HG02678 (cell line): ENCODE data around the gene TNPO3.
A peak's percentile ranks its signal among the peaks of the same experiment; 100 is the strongest.
"Not testable (repeated sequence)": the region's sequence is repeated elsewhere in the genome, so short reads cannot be mapped to it uniquely, and the experiment has no call there.

Experiments used
- ATAC-seq: cut with Tn5 transposase; IDR thresholded peaks from one replicate; pipeline ENCODE4 v1.9.1; 2021; ENCODE audit warnings: mild to moderate bottlenecking, moderate library complexity; ENCODE audit not compliant: unreplicated experiment

The TNPO3 gene

GRCh38 chr7:128924707-128925588 is 130.0 kb downstream of the TNPO3 start:
- no peak for ATAC-seq

- no peak for ATAC-seq
Measured at GRCh38 chr7:128923411-128923800, 131.5 kb downstream of the TNPO3 start.

- no peak for ATAC-seq
Measured at GRCh38 chr7:128922496-128923410, 132.2 kb downstream of the TNPO3 start.

DNA sequence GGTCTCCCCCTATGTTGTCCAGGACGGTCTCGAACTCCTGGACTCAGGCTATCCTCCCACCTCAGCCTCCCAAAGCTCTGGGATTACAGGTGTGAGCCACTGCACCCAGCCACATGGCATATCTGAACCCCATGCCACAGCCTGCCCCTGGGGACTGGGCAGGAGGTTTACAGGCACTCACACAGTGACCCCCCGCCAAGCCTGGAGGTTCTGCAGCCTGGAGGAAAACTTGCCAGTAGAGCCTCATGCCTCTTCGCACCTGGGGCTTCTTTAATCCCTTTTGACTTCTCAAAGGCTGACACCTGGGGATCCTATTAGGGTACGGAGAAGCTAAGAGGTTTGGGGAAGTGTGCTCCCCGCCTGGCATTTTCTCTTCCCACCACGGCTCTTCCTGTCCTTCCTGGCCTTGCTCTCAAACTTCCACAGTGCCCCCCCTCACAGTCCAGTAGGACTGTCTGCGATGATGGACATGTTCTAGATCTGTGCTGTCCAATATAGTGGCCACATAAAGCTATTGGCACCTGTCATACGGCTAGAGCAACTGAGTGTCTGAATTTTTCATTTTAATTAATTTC is 133.0 kb downstream of the TNPO3 start:
- no peak for ATAC-seq

DNA sequence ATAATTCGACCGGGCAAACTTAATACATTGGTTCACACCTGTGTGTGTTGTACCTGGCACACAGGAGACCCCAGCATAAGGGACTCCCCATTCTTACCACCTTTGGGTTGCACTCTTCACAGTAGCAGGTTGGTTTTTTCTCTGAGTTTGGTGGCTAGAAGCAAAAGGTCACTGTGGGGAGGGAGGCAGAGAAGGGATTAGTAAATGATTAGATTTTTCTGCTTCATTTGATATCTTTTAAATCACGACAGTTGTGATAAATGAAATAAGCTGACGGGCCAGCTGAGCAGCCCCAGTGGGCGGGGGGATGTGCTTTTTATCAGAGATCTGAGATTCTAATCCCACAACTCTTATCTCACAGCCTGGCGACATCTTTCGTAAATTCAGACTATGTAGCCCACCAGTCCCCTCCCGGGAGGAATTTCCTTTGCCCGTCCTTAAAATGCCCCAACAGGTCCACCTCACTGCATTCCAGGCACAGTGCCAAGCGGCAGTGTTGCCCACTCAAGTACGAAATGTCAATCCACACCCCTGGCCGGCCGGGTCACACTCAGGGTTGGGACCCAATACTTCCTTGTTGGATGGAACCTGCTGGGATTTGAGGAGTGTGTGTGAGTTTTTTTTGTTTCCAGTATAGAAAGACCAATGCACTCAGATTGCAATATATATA is 133.9 kb downstream of the TNPO3 start:
- no peak for ATAC-seq

DNA sequence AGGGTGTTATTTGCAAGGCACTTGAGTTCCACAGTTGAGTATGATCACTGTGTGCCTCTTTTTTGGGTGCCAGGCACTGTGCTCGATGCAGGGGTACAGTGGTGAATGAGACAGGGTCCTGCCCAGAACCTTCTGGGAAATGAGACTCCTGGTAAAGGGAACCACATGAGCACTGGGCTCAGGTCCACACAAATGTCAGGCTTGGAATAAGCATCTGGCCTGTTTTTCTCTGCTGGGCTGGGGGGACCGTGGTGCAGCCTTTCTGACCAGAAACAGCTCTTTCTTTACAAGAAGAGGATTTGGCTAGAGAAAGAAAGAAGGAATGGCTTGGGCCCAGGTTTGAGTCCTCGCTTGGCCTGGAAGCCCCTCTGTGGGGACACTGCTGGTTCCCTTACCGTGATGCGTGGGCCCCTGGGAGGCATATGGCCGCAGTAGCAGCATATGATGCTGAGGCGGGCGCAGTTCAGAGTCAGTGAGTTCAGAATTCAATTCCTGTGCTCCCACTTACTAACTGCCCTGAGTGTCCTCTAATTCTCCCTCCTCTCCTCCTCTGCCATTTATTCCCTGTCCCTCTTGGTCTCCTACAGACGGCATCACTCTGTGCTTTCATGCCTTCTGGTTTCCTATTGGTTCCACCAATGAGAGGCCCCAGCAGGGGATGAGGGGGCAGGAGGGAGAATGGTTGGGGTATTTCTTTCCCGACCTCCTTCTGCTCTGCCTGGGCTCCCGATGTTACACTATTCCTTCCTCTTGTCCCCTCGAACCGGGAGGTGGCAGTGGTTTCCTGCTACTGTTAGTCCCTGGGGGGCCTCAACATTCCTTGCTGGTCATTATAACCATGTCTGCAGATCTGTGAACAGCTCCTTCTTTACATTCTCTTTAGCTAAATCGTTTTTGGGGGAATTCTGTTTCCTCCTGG is 134.8 kb downstream of the TNPO3 start:
- ATAC-seq, result no peak

DNA sequence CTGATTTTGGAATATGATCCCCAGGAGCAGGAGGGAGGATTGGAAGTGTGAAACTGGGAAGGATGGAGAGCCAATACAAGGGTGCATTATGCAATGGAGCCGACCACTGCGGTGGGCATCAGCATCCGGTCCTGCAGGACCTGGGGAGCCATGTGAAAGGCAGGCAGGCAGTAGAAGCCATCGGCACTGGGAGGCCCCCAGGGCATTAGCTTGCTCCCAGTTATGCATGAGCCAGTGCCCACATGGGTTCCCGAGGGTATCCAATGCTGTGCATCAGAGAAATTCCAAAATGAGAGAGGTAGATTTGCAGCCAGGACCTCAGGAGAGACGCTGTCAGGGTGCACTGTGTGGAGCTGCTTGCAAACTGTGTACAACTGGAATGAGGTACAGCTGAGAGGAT is 135.7 kb downstream of the TNPO3 start:
- no peak for ATAC-seq

GRCh38 chr7:128918016-128918665 is 136.8 kb downstream of the TNPO3 start:
- ATAC-seq, result no peak

- no peak for ATAC-seq
Measured at GRCh38 chr7:128917122-128917521, 137.8 kb downstream of the TNPO3 start.

DNA sequence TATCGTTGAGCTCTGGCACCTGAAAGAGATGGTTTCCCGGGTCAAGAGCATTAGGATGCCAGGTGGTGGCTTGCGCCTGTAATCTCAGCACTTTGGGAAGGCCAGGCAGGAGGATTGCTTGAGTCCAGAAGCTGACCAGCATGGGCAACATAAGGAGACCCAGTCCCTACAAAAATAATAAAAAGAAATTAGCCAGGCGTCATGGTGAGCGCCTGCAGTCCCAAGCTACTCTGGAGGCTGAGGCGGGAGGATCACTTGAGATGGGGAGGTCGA is 138.3 kb downstream of the TNPO3 start:
- ATAC-seq, result no peak

- no peak for ATAC-seq
Measured at GRCh38 chr7:128915841-128916642, 138.9 kb downstream of the TNPO3 start.

DNA sequence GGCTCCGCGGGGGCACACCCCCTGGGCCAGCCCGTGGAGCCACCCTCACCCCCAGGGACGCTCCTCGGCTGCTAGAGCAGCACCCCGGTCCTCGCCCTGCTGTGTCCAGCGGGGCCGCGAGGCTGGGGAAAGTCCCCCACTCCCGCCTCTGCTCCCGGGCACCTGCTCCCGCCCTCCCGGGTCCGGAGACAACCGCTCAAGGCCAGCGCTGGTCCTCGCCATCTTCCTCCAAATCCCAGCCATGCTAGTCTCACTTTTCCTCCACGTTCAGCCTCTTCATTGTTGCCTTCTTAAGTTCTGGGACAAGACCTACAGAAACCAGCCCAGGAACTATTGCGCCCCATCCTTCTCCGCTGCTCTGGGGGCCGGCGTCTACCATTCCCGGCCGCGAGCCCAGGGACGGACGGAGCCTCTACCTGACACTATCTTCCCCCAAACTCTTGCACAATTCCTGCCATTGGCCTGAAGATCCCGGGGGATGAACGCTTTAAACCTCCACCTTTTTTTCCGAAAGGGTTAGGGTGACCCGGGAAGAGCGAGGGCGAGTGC is 139.6 kb downstream of the TNPO3 start:
- ATAC-seq, result peak; percentile 16

GRCh38 chr7:128914566-128915151 is 140.3 kb downstream of the TNPO3 start:
- ATAC-seq, result peak; percentile 48

- ATAC-seq, result no peak
Measured at GRCh38 chr7:128913870-128914565, 140.9 kb downstream of the TNPO3 start.

DNA sequence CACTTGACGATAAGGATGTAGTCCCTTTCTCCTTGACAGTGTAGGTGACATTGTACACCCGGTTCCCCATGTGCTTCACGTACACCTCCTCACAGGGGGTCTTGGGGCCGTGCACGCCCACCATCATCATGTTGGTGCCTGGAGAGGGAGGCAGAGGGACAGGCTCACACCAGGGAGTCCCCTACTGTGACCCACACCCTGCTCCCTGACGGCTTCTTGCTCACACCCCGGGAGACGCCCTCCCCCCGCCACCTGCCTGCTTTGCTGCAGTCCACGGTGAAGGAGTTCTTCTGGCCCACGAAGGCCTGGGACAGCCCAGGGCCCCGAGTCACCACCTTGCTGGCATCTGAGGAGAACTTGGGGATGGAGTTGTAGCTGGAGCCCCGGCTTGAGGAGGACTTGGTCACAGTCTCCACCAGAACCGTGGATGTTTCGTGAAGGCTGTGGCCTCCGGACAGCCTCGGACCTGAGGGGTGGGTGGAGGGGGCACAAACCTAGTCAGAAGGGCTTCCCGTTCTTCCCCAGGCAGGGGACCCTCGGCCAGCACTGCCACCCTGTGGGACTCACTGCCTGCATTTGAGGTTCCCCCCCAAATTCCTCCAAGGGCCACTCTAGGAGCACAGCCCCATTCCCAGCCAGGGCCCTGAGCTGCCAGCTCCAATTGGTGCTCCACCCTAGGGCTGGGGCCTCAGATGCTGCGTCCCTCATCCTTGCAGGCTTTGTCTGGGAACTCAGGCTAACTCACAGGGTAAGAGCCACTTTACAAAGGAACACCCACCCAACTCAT is 142.0 kb downstream of the TNPO3 start:
- not testable (repeated sequence) for ATAC-seq

DNA sequence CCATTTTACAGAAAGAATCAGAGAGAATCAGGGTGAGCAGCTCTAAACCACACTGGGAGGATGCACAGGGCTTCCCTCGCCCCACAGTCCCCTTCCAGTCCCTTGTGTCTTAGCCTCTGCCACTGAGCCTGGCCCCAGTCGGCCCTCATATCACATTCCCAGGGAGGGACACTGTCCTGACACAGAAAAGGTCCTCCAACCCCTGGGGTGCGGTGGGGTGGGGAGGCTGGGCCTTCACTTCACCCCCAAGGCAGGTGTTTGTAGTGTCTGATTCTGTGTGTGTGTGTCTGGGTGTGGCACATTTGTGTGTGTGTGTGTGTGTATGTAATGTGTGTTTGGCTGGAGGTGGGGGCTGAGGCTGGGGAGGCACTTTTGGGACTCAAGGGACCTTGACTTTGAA is 142.6 kb downstream of the TNPO3 start:
- ATAC-seq, result no peak
